ENCODE measurements around the gene CYP2S1. TPM values are rescaled to one million over a fixed set of nuclear protein-coding genes. Genes with fewer than 3 reads are reported as not detected.

The CYP2S1 gene
- total and polyA plus RNA-seq, 2 of the 4 experiments (the other 2 are of a cell fraction), result 0.54 to 2.1 TPM

- peaks cover 16% of the 10 kb centered on the region for H3K9me1 ChIP-seq (ENCODE audit: insufficient read depth, low read length)
- no peak overlapping the region for H3K4ac ChIP-seq (ENCODE audit: low read depth, low read length)
- in situ Hi-C loops (cut with MboI; ENCODE audit: low sequenced_read_pairs), result no loop called here
- BruUV-seq (replicated peaks), result no TSS peak
- CTCF ChIA-PET, result no interaction called here
- H3K27me3 ChIP-seq (ENCODE audit: control insufficient read depth, insufficient read depth, low read length), result no peaks in the 10 kb centered on the region
- H2BK120ac ChIP-seq (ENCODE audit: low read depth, low read length), result no peak overlapping the region
- H3K4me3 ChIP-seq (ENCODE audit: insufficient read depth, low read depth, low read length), result no peak overlapping the region
- H3K4me1 ChIP-seq (ENCODE audit: control insufficient read depth, insufficient read depth, low read length), result no peaks in the 10 kb centered on the region
- ATAC-seq (ENCODE audit: low read depth), result no peak
- H3K79me1 ChIP-seq (ENCODE audit: low read depth in 1 of 2, low read length in 2 of 2), result peaks cover 71 to 84% of the 10 kb centered on the region in 2 experiments
- H4K5ac ChIP-seq (ENCODE audit: low read depth, low read length), result no peak overlapping the region
- TF ChIP-seq CTCF (conservative IDR thresholded peaks at IDR 0.05; ENCODE audit: low read depth, low read length) (no peak), POLR2A (IDR thresholded peaks at IDR 0.05; ENCODE audit: low read depth, low read length) (0 out of 2 replicates have a peak, but pooled peaks have one; percentile 11)
- no peak overlapping the region for H3K14ac ChIP-seq (replicated peaks; ENCODE audit: low read depth, low read length)
- no peak overlapping the region for H2BK20ac ChIP-seq (ENCODE audit: low read depth, low read length)
- no peak overlapping the region for H4K91ac ChIP-seq (ENCODE audit: insufficient read depth, low read depth, low read length)
- no peak overlapping the region for H3K9ac ChIP-seq (ENCODE audit: low read depth, low read length)
- no peak for DNase-seq
- no peak overlapping the region for H3K27ac ChIP-seq (ENCODE audit: insufficient read depth, low read length)
- POLR2A ChIA-PET (ENCODE audit: unreplicated experiment), result no interaction called here
- no peak overlapping the region for H2AFZ ChIP-seq (replicated peaks; ENCODE audit: low read length, poor library complexity)
- peaks cover 76% of the 10 kb centered on the region for H3K36me3 ChIP-seq (ENCODE audit: control insufficient read depth, insufficient read depth, low read length)
- H3K4me2 ChIP-seq (ENCODE audit: low read depth, low read length), result no peak overlapping the region
- H3K9me3 ChIP-seq (ENCODE audit: control insufficient read depth, insufficient read depth, low read length), result no peaks in the 10 kb centered on the region
- H2AK9ac ChIP-seq (replicated peaks; ENCODE audit: low read depth, low read length, poor library complexity), result peak overlapping the region; percentile 23
- dilution Hi-C loops (cut with HindIII; ENCODE audit: low sequenced_read_pairs, unreplicated experiment), result no loop called here
- no peak overlapping the region for H3K56ac ChIP-seq (ENCODE audit: extremely low read depth, insufficient read depth, low read length)
- H2BK15ac ChIP-seq (ENCODE audit: low read depth, low read length), result no peak overlapping the region
- 100% methylated on average over 2 of the region's 4 CpGs; no CpG with 5 or more reads in 1 of the 2 experiments for WGBS, 2 experiments (ENCODE audit: extremely low coverage in 2 of 2, insufficient read length in 1 of 2)
- no peak overlapping the region for H3K23ac ChIP-seq (ENCODE audit: low read depth, low read length)
- H4K20me1 ChIP-seq (ENCODE audit: insufficient read depth, low read length), result peaks cover 36% of the 10 kb centered on the region
- no peak overlapping the region for H3K18ac ChIP-seq (ENCODE audit: low read depth, low read length)
- H2BK5ac ChIP-seq (ENCODE audit: low read depth, low read length, poor library complexity, severe bottlenecking), result no peak overlapping the region
- 0 out of 4 replicates have a peak overlapping the region, but pooled peaks of 1 of the 2 experiments have one; percentile 50 for H4K8ac ChIP-seq (ENCODE audit: low read depth in 2 of 2, low read length in 2 of 2)
- H2AK5ac ChIP-seq (ENCODE audit: low read depth, low read length), result no peak overlapping the region
- intact Hi-C loops (cut with micrococcal nuclease), result no loop called here
These were observed 42.5 kb downstream of the CYP2S1 start for GRCh38 chr19:41235480-41235879.
